Prostate gland (tissue), 2 donors: Measurements from ENCODE around the gene KRTAP10-2.

ENCODE experiments used
- POLR2A ChIP-seq: fragments of 450-650 bp; IDR thresholded peaks from one replicate; pipeline ENCODE4 v1.6.1; 2016; ENCODE audit warnings: antibody characterized with exemption, mild to moderate bottlenecking
- TF ChIP-seq, protein P1 (sequence below), 4 experiments: fragments of 200-600 bp in 2 of 4; fragments of 450-650 bp in 2 of 4; sonication (generic) in 2 of 4; IDR thresholded peaks; 1 replicate in 3 of 4; 2 replicates in 1 of 4; pipeline ENCODE4 v1.5.1; 2016 to 2019; ENCODE audit warnings: antibody characterized with exemption in 4 of 4, mild to moderate bottlenecking in 2 of 4, moderate library complexity in 2 of 4

DNA sequence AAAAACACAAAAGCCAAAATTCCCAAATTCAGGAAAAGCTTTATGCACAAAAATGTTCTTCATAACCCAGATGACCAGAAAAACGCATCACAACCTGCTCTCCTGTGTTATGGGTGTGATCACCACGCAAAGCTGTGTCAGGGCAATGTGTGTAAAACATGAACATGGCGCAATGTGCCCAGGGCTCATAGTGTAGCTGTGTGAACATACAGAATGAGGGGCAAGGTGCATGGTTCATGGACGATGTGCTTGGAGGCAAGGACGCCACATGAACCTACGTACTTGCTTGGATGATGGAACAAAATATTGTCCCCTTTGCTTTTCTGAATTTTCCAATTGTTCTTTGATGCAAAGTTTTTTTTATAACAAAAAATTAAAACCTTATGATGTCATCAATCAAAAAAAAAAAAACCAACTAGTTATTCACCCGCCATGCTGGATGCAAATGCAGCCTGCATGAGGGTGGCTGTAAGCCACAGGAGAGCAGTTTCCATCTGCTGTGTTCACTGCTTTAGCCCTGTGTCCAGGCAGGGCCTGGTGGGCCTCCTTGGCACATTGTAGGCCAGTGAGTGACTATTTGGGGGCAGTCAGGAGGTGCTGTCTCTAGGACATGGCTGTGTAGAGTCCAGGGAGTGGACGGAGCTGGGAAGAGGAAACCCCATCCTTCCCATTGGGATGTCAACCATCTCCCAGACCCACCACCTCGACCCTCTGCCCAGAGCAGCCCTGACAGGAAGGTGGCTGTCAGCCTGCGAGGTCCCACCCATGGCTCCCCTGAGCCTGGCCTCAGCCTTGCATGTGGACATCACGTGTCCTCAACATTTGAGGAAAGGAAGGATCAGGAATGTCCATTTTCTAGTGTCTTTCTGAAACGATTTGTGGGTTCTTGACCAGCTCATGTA, 25.0 kb downstream of the KRTAP10-2 start:
- TF ChIP-seq, protein P1, sequence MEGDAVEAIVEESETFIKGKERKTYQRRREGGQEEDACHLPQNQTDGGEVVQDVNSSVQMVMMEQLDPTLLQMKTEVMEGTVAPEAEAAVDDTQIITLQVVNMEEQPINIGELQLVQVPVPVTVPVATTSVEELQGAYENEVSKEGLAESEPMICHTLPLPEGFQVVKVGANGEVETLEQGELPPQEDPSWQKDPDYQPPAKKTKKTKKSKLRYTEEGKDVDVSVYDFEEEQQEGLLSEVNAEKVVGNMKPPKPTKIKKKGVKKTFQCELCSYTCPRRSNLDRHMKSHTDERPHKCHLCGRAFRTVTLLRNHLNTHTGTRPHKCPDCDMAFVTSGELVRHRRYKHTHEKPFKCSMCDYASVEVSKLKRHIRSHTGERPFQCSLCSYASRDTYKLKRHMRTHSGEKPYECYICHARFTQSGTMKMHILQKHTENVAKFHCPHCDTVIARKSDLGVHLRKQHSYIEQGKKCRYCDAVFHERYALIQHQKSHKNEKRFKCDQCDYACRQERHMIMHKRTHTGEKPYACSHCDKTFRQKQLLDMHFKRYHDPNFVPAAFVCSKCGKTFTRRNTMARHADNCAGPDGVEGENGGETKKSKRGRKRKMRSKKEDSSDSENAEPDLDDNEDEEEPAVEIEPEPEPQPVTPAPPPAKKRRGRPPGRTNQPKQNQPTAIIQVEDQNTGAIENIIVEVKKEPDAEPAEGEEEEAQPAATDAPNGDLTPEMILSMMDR (IDR thresholded peaks at IDR 0.05), result no peak
- no peak for TF ChIP-seq POLR2A
